T-helper 17 cell (primary cell): ENCODE results near the gene CCNO. TPM values are rescaled to one million over a fixed set of nuclear protein-coding genes. Genes with fewer than 3 reads are reported as not detected.

Experiments
- ATAC-seq: fragments of 150-1000 bp; cut with Tn5 transposase; 2 replicates; pipeline ENCODE4 v1.10.0; 2021; ENCODE audit warnings: mild to moderate bottlenecking, moderate library complexity
- DNase-seq, 3 donors: peaks; one replicate each; pipeline versions ENCODE4 v3.0.0 to v3.0.0-alpha.2; 2020 to 2021
- H3K9me3 ChIP-seq: one replicate; pipeline ENCODE4 v1.7.0; 2013; ENCODE audit warnings: low read length, mild to moderate bottlenecking; ENCODE audit not compliant: control insufficient read depth, poor library complexity, severe bottlenecking
- H3K27ac Mint-ChIP-seq: one replicate; pipeline ENCODE4 v1.8.0; 2022; ENCODE audit warnings: mild to moderate bottlenecking, moderate library complexity, mixed read lengths
- H3K27me3 Mint-ChIP-seq: one replicate; pipeline ENCODE4 v1.8.0; 2022; ENCODE audit warnings: mixed read lengths
- H3K36me3 Mint-ChIP-seq: one replicate; pipeline ENCODE4 v1.8.0; 2022; ENCODE audit warnings: low read depth, mixed read lengths
- H3K4me1 Mint-ChIP-seq: one replicate; pipeline ENCODE4 v1.8.0; 2022; ENCODE audit warnings: mild to moderate bottlenecking, mixed read lengths
- H3K4me3 Mint-ChIP-seq: one replicate; pipeline ENCODE4 v1.8.0; 2022; ENCODE audit warnings: mild to moderate bottlenecking, moderate library complexity, mixed read lengths
- total RNA-seq, 4 donors: library from RNA in 2 of 4; stranded (reverse) in 2 of 4; gene quantifications; one replicate each; pipeline ENCODE4 v1.2.3 and lab custom pipeline; 2022 to 2026

The CCNO gene
- total RNA-seq (not detected), total RNA-seq (lab: John Stamatoyannopoulos, UW) (0 to 0.15 reads per million in 2 donors)

GRCh38 chr5:55232985-55233928 lies at the start of gene CCNO:
TSS of gene CCNO (minus strand) at chr5:55233608. CDS start at chr5:55233523, 85 bp downstream.
- Mint-ChIP-seq H3K36me3 (peaks cover 6% of the 10 kb centered on the region), H3K4me1 (peaks cover 15% of the 10 kb centered on the region), H3K27me3 (peaks cover 64% of the 10 kb centered on the region), H3K4me3 (peak within 1 kb of the TSS; percentile 93), H3K27ac (peak within 1 kb of the TSS; percentile 86)
- DNase-seq (peak; percentile 39 to 46 (median 43)), ATAC-seq (peak; percentile 81)
- H3K9me3 ChIP-seq = no peaks in the 10 kb centered on the region

GRCh38 chr5:55278778-55279177 lies 45.4 kb upstream of the CCNO start:
- peaks cover 6% of the 10 kb centered on the region for H3K4me1 Mint-ChIP-seq
- DNase-seq (no peak), ATAC-seq (no peak)
- no peak overlapping the region for H3K4me3 Mint-ChIP-seq
- peaks cover 13% of the 10 kb centered on the region for H3K36me3 Mint-ChIP-seq
- H3K27ac Mint-ChIP-seq = peak overlapping the region; percentile 60
- no peaks in the 10 kb centered on the region for H3K9me3 ChIP-seq
- no peaks in the 10 kb centered on the region for H3K27me3 Mint-ChIP-seq

GRCh38 chr5:55276771-55277170 lies 43.4 kb upstream of the CCNO start:
- no peak overlapping the region for H3K4me3 Mint-ChIP-seq
- ATAC-seq (no peak), DNase-seq (no peak)
- no peaks in the 10 kb centered on the region for H3K9me3 ChIP-seq
- H3K36me3 Mint-ChIP-seq = peaks cover 13% of the 10 kb centered on the region
- H3K4me1 Mint-ChIP-seq = peaks cover 6% of the 10 kb centered on the region
- no peaks in the 10 kb centered on the region for H3K27me3 Mint-ChIP-seq
- H3K27ac Mint-ChIP-seq = no peak overlapping the region

GRCh38 chr5:55258339-55258738 lies 24.9 kb upstream of the CCNO start:
- Mint-ChIP-seq H3K4me1 (peaks cover 4% of the 10 kb centered on the region), H3K27me3 (no peaks in the 10 kb centered on the region), H3K27ac (no peak overlapping the region), H3K4me3 (no peak overlapping the region), H3K36me3 (peaks cover 5% of the 10 kb centered on the region)
- no peaks in the 10 kb centered on the region for H3K9me3 ChIP-seq
- ATAC-seq (no peak), DNase-seq (no peak)

GRCh38 chr5:55254802-55255201 lies 21.4 kb upstream of the CCNO start:
- Mint-ChIP-seq H3K27me3 (no peaks in the 10 kb centered on the region), H3K36me3 (peaks cover 5% of the 10 kb centered on the region), H3K4me1 (peaks cover 4% of the 10 kb centered on the region), H3K27ac (no peak overlapping the region), H3K4me3 (no peak overlapping the region)
- ATAC-seq (no peak), DNase-seq (no peak)
- H3K9me3 ChIP-seq = no peaks in the 10 kb centered on the region

GRCh38 chr5:55250064-55250463 lies 16.7 kb upstream of the CCNO start:
- Mint-ChIP-seq H3K36me3 (peaks cover 5% of the 10 kb centered on the region), H3K27me3 (peaks cover 14% of the 10 kb centered on the region), H3K4me3 (no peak overlapping the region), H3K4me1 (peaks cover 4% of the 10 kb centered on the region), H3K27ac (no peak overlapping the region)
- H3K9me3 ChIP-seq = no peaks in the 10 kb centered on the region
- DNase-seq (no peak), ATAC-seq (no peak)

GRCh38 chr5:55241746-55242145 lies 8.3 kb upstream of the CCNO start:
- no peaks in the 10 kb centered on the region for H3K4me1 Mint-ChIP-seq
- H3K9me3 ChIP-seq = no peaks in the 10 kb centered on the region
- ATAC-seq (no peak), DNase-seq (no peak)
- H3K27me3 Mint-ChIP-seq = peaks cover 33% of the 10 kb centered on the region
- H3K27ac Mint-ChIP-seq = no peak overlapping the region
- no peak overlapping the region for H3K4me3 Mint-ChIP-seq
- H3K36me3 Mint-ChIP-seq = peaks cover 2% of the 10 kb centered on the region

- Mint-ChIP-seq H3K4me3 (no peak overlapping the region), H3K27ac (no peak overlapping the region), H3K4me1 (peaks cover 10% of the 10 kb centered on the region), H3K36me3 (peaks cover 8% of the 10 kb centered on the region), H3K27me3 (peaks cover 45% of the 10 kb centered on the region)
- DNase-seq = no peak
- ATAC-seq = no peak
- no peaks in the 10 kb centered on the region for H3K9me3 ChIP-seq
Measured at GRCh38 chr5:55236800-55237199, 3.4 kb upstream of the CCNO start.

- Mint-ChIP-seq H3K36me3 (peaks cover 8% of the 10 kb centered on the region), H3K4me1 (peaks cover 14% of the 10 kb centered on the region), H3K27me3 (peaks cover 61% of the 10 kb centered on the region), H3K27ac (no peak overlapping the region), H3K4me3 (peak overlapping the region; percentile 93)
- DNase-seq = no peak
- no peak for ATAC-seq
- no peaks in the 10 kb centered on the region for H3K9me3 ChIP-seq
Measured at GRCh38 chr5:55234121-55234700, 803 bp upstream of the CCNO start.

GRCh38 chr5:55232271-55232984 lies 980 bp downstream of the CCNO start:
- ATAC-seq (no peak), DNase-seq (no peak)
- no peaks in the 10 kb centered on the region for H3K9me3 ChIP-seq
- Mint-ChIP-seq H3K36me3 (peaks cover 6% of the 10 kb centered on the region), H3K4me3 (peak overlapping the region; percentile 93), H3K27ac (peak overlapping the region; percentile 86), H3K4me1 (peaks cover 24% of the 10 kb centered on the region), H3K27me3 (peaks cover 72% of the 10 kb centered on the region)

- Mint-ChIP-seq H3K4me3 (peak overlapping the region; percentile 93), H3K36me3 (peaks cover 6% of the 10 kb centered on the region), H3K4me1 (peaks cover 24% of the 10 kb centered on the region), H3K27me3 (peaks cover 71% of the 10 kb centered on the region), H3K27ac (peak overlapping the region; percentile 86)
- H3K9me3 ChIP-seq = no peaks in the 10 kb centered on the region
- ATAC-seq (no peak), DNase-seq (no peak)
Measured at GRCh38 chr5:55231919-55232270, 1.5 kb downstream of the CCNO start.

- Mint-ChIP-seq H3K36me3 (peaks cover 6% of the 10 kb centered on the region), H3K27ac (peak overlapping the region; percentile 86), H3K4me3 (peak overlapping the region; percentile 93), H3K4me1 (peaks cover 24% of the 10 kb centered on the region), H3K27me3 (peaks cover 69% of the 10 kb centered on the region)
- DNase-seq (peak in 1 of 3 donors; percentile 24), ATAC-seq (peak; percentile 12)
- no peaks in the 10 kb centered on the region for H3K9me3 ChIP-seq
Measured at GRCh38 chr5:55231029-55231918, 2.1 kb downstream of the CCNO start.
